Measurements from ENCODE around the gene HJURP. TPM values are rescaled to one million over a fixed set of nuclear protein-coding genes. Genes with fewer than 3 reads are reported as not detected.

The HJURP gene
- total RNA-seq, 1 donor from 2014 or later, result under 0.01 TPM

GRCh38 chr2:233799716-233800115 is 54.6 kb downstream of the HJURP start:
- H3K36me3 ChIP-seq (ENCODE audit: control insufficient read depth, insufficient read depth, low read length), result no peaks in the 10 kb centered on the region
- FAIRE-seq (no peak), DNase-seq (ENCODE audit: low read depth) (no peak)
- H3K27me3 ChIP-seq (ENCODE audit: control insufficient read depth, insufficient read depth, low read length), result no peaks in the 10 kb centered on the region
- TF ChIP-seq, protein P1, sequence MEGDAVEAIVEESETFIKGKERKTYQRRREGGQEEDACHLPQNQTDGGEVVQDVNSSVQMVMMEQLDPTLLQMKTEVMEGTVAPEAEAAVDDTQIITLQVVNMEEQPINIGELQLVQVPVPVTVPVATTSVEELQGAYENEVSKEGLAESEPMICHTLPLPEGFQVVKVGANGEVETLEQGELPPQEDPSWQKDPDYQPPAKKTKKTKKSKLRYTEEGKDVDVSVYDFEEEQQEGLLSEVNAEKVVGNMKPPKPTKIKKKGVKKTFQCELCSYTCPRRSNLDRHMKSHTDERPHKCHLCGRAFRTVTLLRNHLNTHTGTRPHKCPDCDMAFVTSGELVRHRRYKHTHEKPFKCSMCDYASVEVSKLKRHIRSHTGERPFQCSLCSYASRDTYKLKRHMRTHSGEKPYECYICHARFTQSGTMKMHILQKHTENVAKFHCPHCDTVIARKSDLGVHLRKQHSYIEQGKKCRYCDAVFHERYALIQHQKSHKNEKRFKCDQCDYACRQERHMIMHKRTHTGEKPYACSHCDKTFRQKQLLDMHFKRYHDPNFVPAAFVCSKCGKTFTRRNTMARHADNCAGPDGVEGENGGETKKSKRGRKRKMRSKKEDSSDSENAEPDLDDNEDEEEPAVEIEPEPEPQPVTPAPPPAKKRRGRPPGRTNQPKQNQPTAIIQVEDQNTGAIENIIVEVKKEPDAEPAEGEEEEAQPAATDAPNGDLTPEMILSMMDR (IDR thresholded peaks at IDR 0.05; ENCODE audit: insufficient read depth, low read length, severe bottlenecking), result no peak
- no peak overlapping the region for H3K4me3 ChIP-seq (ENCODE audit: low read depth, low read length)

DNA sequence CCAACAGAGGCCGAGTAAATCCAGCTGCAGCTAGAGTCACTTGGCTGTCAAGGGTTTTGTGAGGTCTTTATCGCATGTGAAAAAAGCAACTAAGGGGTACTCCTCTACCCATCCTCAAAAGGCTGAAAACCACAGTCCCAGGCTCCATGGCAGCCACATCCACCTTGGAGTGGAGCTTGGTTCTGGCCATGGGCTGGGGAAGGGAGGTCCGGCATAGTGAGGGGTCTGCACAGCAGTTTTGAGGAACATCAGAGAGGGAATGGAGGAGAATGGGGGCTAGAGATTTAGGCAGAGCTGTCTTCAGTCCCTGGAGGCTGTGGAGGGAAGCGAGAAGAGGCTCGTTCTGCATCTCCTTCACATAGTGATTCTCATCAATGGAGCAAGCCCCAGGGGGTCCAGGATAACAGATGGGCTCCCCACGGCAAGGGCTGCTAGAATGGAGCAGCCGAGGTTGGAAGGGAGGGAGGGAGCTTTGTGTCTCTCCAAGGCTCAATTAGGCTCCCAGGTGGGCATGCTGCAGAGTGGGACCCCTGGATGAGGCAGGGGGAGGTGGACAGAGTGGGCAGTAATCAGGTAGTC is 55.2 kb downstream of the HJURP start:
- DNase-seq (ENCODE audit: low read depth) (no peak), FAIRE-seq (no peak)
- Histone ChIP-seq H3K36me3 (ENCODE audit: control insufficient read depth, insufficient read depth, low read length) (no peaks in the 10 kb centered on the region), H3K27me3 (ENCODE audit: control insufficient read depth, insufficient read depth, low read length) (no peaks in the 10 kb centered on the region), H3K4me3 (ENCODE audit: low read depth, low read length) (no peak overlapping the region)
- TF ChIP-seq, protein P1 (IDR thresholded peaks at IDR 0.05; ENCODE audit: insufficient read depth, low read length, severe bottlenecking), result no peak

- no peak for FAIRE-seq
- TF ChIP-seq, protein P1 (IDR thresholded peaks at IDR 0.05; ENCODE audit: insufficient read depth, low read length, severe bottlenecking), result no peak
- no peak overlapping the region for H3K4me3 ChIP-seq (ENCODE audit: low read depth, low read length)
- no peaks in the 10 kb centered on the region for H3K36me3 ChIP-seq (ENCODE audit: control insufficient read depth, insufficient read depth, low read length)
- DNase-seq (ENCODE audit: low read depth), result no peak
- H3K27me3 ChIP-seq (ENCODE audit: control insufficient read depth, insufficient read depth, low read length), result no peaks in the 10 kb centered on the region
These were observed 55.8 kb downstream of the HJURP start for GRCh38 chr2:233798335-233799086.

- Histone ChIP-seq H3K4me3 (ENCODE audit: low read depth, low read length) (no peak overlapping the region), H3K36me3 (ENCODE audit: control insufficient read depth, insufficient read depth, low read length) (no peaks in the 10 kb centered on the region), H3K27me3 (ENCODE audit: control insufficient read depth, insufficient read depth, low read length) (no peaks in the 10 kb centered on the region)
- DNase-seq (ENCODE audit: low read depth) (no peak), FAIRE-seq (no peak)
- TF ChIP-seq, protein P1 (IDR thresholded peaks at IDR 0.05; ENCODE audit: insufficient read depth, low read length, severe bottlenecking), result no peak
These were observed 58.1 kb downstream of the HJURP start for GRCh38 chr2:233796254-233796653.

DNA sequence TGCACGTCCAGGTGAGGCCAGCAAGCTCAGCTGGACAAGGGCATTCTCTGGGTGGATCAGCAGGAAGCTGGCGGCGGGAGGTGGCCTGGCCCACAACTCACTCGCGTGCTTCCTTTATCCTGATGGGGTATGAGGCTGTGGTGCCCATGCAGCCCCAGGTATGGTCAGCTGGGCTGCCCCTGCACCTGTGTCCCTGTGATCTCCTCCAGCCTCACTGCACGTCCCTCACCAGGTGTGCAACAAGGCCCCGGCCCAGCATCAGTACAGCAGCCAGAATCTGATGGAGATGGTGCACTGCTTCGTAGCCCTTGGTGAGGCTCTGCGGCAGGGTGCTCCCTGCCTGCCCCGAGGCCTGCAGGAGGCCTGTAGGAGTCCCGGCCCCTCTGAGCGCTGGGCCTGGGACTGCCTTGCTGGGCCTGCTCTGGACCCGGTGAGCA is 58.6 kb downstream of the HJURP start:
- no peaks in the 10 kb centered on the region for H3K36me3 ChIP-seq (ENCODE audit: control insufficient read depth, insufficient read depth, low read length)
- no peak for DNase-seq (ENCODE audit: low read depth)
- no peak for FAIRE-seq
- TF ChIP-seq, protein P1 (IDR thresholded peaks at IDR 0.05; ENCODE audit: insufficient read depth, low read length, severe bottlenecking), result no peak
- no peaks in the 10 kb centered on the region for H3K27me3 ChIP-seq (ENCODE audit: control insufficient read depth, insufficient read depth, low read length)
- H3K4me3 ChIP-seq (ENCODE audit: low read depth, low read length), result no peak overlapping the region
